MM.1S (cell line): ENCODE results near the gene ST6GAL1.

ENCODE experiments used
- EZH2 ChIP-seq: fragments of 300-600 bp; sonication (generic); optimal IDR thresholded peaks from 2 replicates; pipeline ENCODE3; 2017; ENCODE audit warnings: low read depth, mild to moderate bottlenecking, antibody characterized with exemption, low read length, mixed read lengths
- TF ChIP-seq, protein P1 (sequence below): fragments of 300-600 bp; sonication (generic); IDR thresholded peaks from 2 replicates; pipeline ENCODE4 v1.5.1; 2016; ENCODE audit warnings: antibody characterized with exemption, low read length, mixed read lengths

DNA sequence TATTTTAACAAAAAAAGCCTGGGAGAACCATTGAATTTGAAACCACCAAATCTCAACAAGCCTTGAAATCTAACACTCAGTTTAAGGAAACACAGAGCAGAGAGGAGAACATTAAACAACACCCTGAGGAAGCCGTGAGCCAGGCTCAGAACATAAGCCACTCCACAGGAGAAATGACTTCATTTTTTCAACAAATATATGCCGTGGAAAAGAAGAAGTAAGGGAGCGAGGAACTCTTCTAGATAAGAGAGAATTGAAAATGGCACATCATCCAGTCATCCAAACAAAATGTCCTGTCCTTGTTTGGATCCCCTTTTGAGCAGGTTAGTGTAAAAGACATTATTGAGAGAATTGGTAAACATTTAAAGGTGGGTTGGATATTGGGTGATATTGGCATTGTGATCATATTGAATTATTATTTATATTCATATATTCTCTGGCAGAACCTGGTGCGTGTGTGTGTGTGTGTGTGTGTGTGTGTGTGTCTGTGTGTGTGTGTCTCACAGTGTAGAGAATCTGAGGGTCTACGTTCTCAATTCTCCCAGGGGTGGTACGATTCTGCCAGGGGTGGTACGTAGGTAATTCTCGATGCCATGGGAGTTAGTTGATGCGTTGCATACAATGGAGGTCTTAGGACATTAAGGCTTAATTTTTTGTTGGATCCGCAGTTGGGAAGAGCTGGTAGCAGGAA lies 94.4 kb downstream of the ST6GAL1 start:
- TF ChIP-seq, protein P1, sequence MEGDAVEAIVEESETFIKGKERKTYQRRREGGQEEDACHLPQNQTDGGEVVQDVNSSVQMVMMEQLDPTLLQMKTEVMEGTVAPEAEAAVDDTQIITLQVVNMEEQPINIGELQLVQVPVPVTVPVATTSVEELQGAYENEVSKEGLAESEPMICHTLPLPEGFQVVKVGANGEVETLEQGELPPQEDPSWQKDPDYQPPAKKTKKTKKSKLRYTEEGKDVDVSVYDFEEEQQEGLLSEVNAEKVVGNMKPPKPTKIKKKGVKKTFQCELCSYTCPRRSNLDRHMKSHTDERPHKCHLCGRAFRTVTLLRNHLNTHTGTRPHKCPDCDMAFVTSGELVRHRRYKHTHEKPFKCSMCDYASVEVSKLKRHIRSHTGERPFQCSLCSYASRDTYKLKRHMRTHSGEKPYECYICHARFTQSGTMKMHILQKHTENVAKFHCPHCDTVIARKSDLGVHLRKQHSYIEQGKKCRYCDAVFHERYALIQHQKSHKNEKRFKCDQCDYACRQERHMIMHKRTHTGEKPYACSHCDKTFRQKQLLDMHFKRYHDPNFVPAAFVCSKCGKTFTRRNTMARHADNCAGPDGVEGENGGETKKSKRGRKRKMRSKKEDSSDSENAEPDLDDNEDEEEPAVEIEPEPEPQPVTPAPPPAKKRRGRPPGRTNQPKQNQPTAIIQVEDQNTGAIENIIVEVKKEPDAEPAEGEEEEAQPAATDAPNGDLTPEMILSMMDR = no peak
- no peak for TF ChIP-seq EZH2
